ENCODE measurements around the gene ZMYM5. TPM values are rescaled to one million over a fixed set of nuclear protein-coding genes. Genes with fewer than 3 reads are reported as not detected.
"Not testable (repeated sequence)": the region's sequence is repeated elsewhere in the genome, so short reads cannot be mapped to it uniquely, and the experiment has no call there.

Gene ZMYM5
- total and polyA plus RNA-seq, 2 of the 4 experiments (the other 2 are of a cell fraction) = 7.0 to 10.2 TPM

- WGBS, 2 experiments (ENCODE audit: extremely low coverage in 2 of 2, insufficient read length in 1 of 2) = no CpG with 5 or more reads among the region's 9 CpGs
- dilution Hi-C loops (cut with HindIII; ENCODE audit: low sequenced_read_pairs, unreplicated experiment); intact Hi-C loops (cut with micrococcal nuclease); H3K18ac ChIP-seq (ENCODE audit: low read depth, low read length); in situ Hi-C loops (cut with MboI; ENCODE audit: low sequenced_read_pairs); H2AFZ ChIP-seq (replicated peaks; ENCODE audit: low read length, poor library complexity); H2BK120ac ChIP-seq (ENCODE audit: low read depth, low read length); H3K23ac ChIP-seq (ENCODE audit: low read depth, low read length); H2BK5ac ChIP-seq (ENCODE audit: low read depth, low read length, poor library complexity, severe bottlenecking); H2BK20ac ChIP-seq (ENCODE audit: low read depth, low read length); H3K4ac ChIP-seq (ENCODE audit: low read depth, low read length); H2AK5ac ChIP-seq (ENCODE audit: low read depth, low read length); H3K27ac ChIP-seq (ENCODE audit: insufficient read depth, low read length); H2AK9ac ChIP-seq (replicated peaks; ENCODE audit: low read depth, low read length, poor library complexity); H3K14ac ChIP-seq (replicated peaks; ENCODE audit: low read depth, low read length); CTCF ChIA-PET; H3K9ac ChIP-seq (ENCODE audit: low read depth, low read length); H3K9me1 ChIP-seq (ENCODE audit: insufficient read depth, low read length); POLR2A ChIA-PET (ENCODE audit: unreplicated experiment); H3K4me2 ChIP-seq (ENCODE audit: low read depth, low read length); ATAC-seq (ENCODE audit: low read depth); H3K4me1 ChIP-seq (ENCODE audit: control insufficient read depth, insufficient read depth, low read length); H4K5ac ChIP-seq (ENCODE audit: low read depth, low read length); DNase-seq; H3K36me3 ChIP-seq (ENCODE audit: control insufficient read depth, insufficient read depth, low read length); H3K9me3 ChIP-seq (ENCODE audit: control insufficient read depth, insufficient read depth, low read length); H3K79me1 ChIP-seq (ENCODE audit: low read depth in 1 of 2, low read length in 2 of 2); H3K27me3 ChIP-seq (ENCODE audit: control insufficient read depth, insufficient read depth, low read length); H4K91ac ChIP-seq (ENCODE audit: insufficient read depth, low read depth, low read length); H4K20me1 ChIP-seq (ENCODE audit: insufficient read depth, low read length); H3K56ac ChIP-seq (ENCODE audit: extremely low read depth, insufficient read depth, low read length); H4K8ac ChIP-seq (ENCODE audit: low read depth in 2 of 2, low read length in 2 of 2); H2BK15ac ChIP-seq (ENCODE audit: low read depth, low read length); H3K4me3 ChIP-seq (ENCODE audit: insufficient read depth, low read depth, low read length); BruUV-seq (replicated peaks): not testable (repeated sequence)
These were observed 42.2 kb upstream of the ZMYM5 start for GRCh38 chr13:19905487-19906195.

Measured in IMR-90 (cell line).